Lower leg skin (tissue), 4 donors: ENCODE measurements around the gene HEATR9. TPM values are rescaled to one million over a fixed set of nuclear protein-coding genes. Genes with fewer than 3 reads are reported as not detected.
"Not testable (repeated sequence)": the region's sequence is repeated elsewhere in the genome, so short reads cannot be mapped to it uniquely, and the experiment has no call there.

Source experiments
- DNase-seq, 2 donors: peaks; one replicate each; pipeline ENCODE4 v3.0.0-alpha.2; 2019; ENCODE audit warnings: low spot score in 2 of 2
- H3K4me3 ChIP-seq: fragments of 200-600 bp; sonication (generic); 2 replicates; pipeline ENCODE4 v1.5.1; 2017; ENCODE audit warnings: mild to moderate bottlenecking, low read depth; ENCODE audit not compliant: poor library complexity, severe bottlenecking
- CTCF ChIP-seq, 3 donors: fragments of 450-650 bp; IDR thresholded peaks; one replicate each; pipeline ENCODE4 v1.5.1; 2016; ENCODE audit warnings: antibody characterized with exemption in 3 of 3, mild to moderate bottlenecking in 3 of 3, moderate library complexity in 2 of 3
- POLR2A ChIP-seq, 2 donors: fragments of 450-650 bp; IDR thresholded peaks; one replicate each; pipeline ENCODE4 v1.6.1; 2016 to 2017; ENCODE audit warnings: antibody characterized with exemption in 2 of 2, mild to moderate bottlenecking in 1 of 2, moderate library complexity in 1 of 2
- WGBS, 2 donors: methylation state at CpG; one replicate each; pipeline ENCODE4 v1.1.5; 2018; 5-methylcytosine and 5-hydroxymethylcytosine counted together
- intact Hi-C: fragments of 100-400 bp; cut with DNase I; formaldehyde crosslinking; loops from one replicate; pipeline ENCODE4 v1.15.0; 2023; ENCODE audit warnings: low total_unique reads
- total RNA-seq, 4 donors: library from RNA; depleted of rRNA; stranded (reverse); fragments of >200 nt; gene quantifications; one replicate each; pipeline ENCODE4 v1.1.0, GENCODE V29; 2016

The HEATR9 gene
- total RNA-seq, 4 donors from 2014 or later = not detected

GRCh38 chr17:35898283-35899070 lies 29.8 kb upstream of the HEATR9 start:
- WGBS, 2 donors = 57 to 60% methylated on average over 6 of the region's 6 CpGs
- DNase-seq = no peak
- TF ChIP-seq CTCF (IDR thresholded peaks at IDR 0.05) (no peak), POLR2A (IDR thresholded peaks at IDR 0.05) (no peak)
- intact Hi-C loops = no loop called here
- H3K4me3 ChIP-seq = no peak overlapping the region

GRCh38 chr17:35897772-35898171 lies 29.1 kb upstream of the HEATR9 start:
- intact Hi-C loops, H3K4me3 ChIP-seq, DNase-seq: not testable (repeated sequence)
- 93 to 97% methylated on average over 7 of the region's 7 CpGs for WGBS, 2 donors

GRCh38 chr17:35895636-35896587 lies 27.2 kb upstream of the HEATR9 start:
- no peak overlapping the region for H3K4me3 ChIP-seq
- intact Hi-C loops = no loop called here

GRCh38 chr17:35894206-35894605 lies 25.5 kb upstream of the HEATR9 start:
- no peak for TF ChIP-seq CTCF (IDR thresholded peaks at IDR 0.05)
- no peak for TF ChIP-seq POLR2A (IDR thresholded peaks at IDR 0.05)
- no peak overlapping the region for H3K4me3 ChIP-seq
- WGBS, 2 donors = 91 to 93% methylated on average over 7 of the region's 7 CpGs
- intact Hi-C loops = no loop called here
- no peak for DNase-seq

More at GRCh38 chr17:35895636-35896587, 27.2 kb upstream of the HEATR9 start:
- no peak for DNase-seq
- TF ChIP-seq CTCF (IDR thresholded peaks at IDR 0.05) (no peak), POLR2A (IDR thresholded peaks at IDR 0.05) (no peak)
- WGBS, 2 donors = 80 to 87% methylated on average over 14 of the region's 14 CpGs

- DNase-seq = no peak
- no peak overlapping the region for H3K4me3 ChIP-seq
- intact Hi-C loops = no loop called here
- WGBS, 2 donors = 88 to 94% methylated on average over 4 of the region's 4 CpGs
- TF ChIP-seq POLR2A (IDR thresholded peaks at IDR 0.05) (no peak), CTCF (IDR thresholded peaks at IDR 0.05) (no peak)
Observed at GRCh38 chr17:35893751-35894150, 25.1 kb upstream of the HEATR9 start.
